MCF 10A (cell line): ENCODE results near the gene PSG3. TPM values are rescaled to one million over a fixed set of nuclear protein-coding genes. Genes with fewer than 3 reads are reported as not detected.
"Not testable (repeated sequence)": the region's sequence is repeated elsewhere in the genome, so short reads cannot be mapped to it uniquely, and the experiment has no call there.

Experiments used
- BruUV-seq: library from RNA; stranded (reverse); fragments of 400-500 nt; replicated peaks from 2 replicates; lab custom pipeline; 2021; lab: Mats Ljungman, UMichigan
- CTCF ChIA-PET: fragments of 300-600 bp; sonication (Branson Sonifier 250); formaldehyde crosslinking; extraction: SDS; loops from one replicate; lab custom pipeline; 2021; ENCODE audit warnings: antibody characterized with exemption, inconsistent platforms; lab: Yijun Ruan, JAX
- POLR2A ChIA-PET: fragments of 300-600, 350-650 bp; sonication (Branson Sonifier 250); formaldehyde crosslinking; extraction: SDS; loops from one replicate; lab custom pipeline; 2020; ENCODE audit warnings: antibody characterized with exemption, inconsistent platforms; lab: Yijun Ruan, JAX
- DNase-seq: peaks from one replicate; pipeline ENCODE4 v3.0.0-alpha.2; 2018; ENCODE audit not compliant: unreplicated experiment
- H3K27ac Mint-ChIP-seq: one replicate; pipeline ENCODE4 v1.8.0; 2022; ENCODE audit warnings: mild to moderate bottlenecking, low read depth, mixed read lengths; ENCODE audit not compliant: unreplicated experiment
- H3K27me3 Mint-ChIP-seq: one replicate; pipeline ENCODE4 v1.8.0; 2022; ENCODE audit warnings: mixed read lengths; ENCODE audit not compliant: insufficient read depth, unreplicated experiment
- H3K36me3 Mint-ChIP-seq: one replicate; pipeline ENCODE4 v1.8.0; 2022; ENCODE audit warnings: mild to moderate bottlenecking, moderate library complexity, mixed read lengths; ENCODE audit not compliant: insufficient read depth, unreplicated experiment
- H3K4me1 Mint-ChIP-seq: one replicate; pipeline ENCODE4 v1.8.0; 2022; ENCODE audit warnings: mixed read lengths; ENCODE audit not compliant: insufficient read depth, unreplicated experiment
- H3K4me3 Mint-ChIP-seq: one replicate; pipeline ENCODE4 v1.8.0; 2022; ENCODE audit warnings: mild to moderate bottlenecking, moderate library complexity, mixed read lengths; ENCODE audit not compliant: unreplicated experiment
- H3K9me3 Mint-ChIP-seq: one replicate; pipeline ENCODE4 v1.8.0; 2022; ENCODE audit warnings: mixed read lengths; ENCODE audit not compliant: unreplicated experiment
- CTCF ChIP-seq: fragments of 200-600 bp; IDR thresholded peaks from one replicate; pipeline ENCODE4 v1.8.0; 2022; ENCODE audit warnings: antibody characterized with exemption, mild to moderate bottlenecking; ENCODE audit not compliant: unreplicated experiment
- intact Hi-C: fragments of 100-400 bp; cut with micrococcal nuclease; formaldehyde crosslinking; loops from 2 replicates; pipeline ENCODE4 v1.14.1; 2022
- total RNA-seq: library from RNA; stranded (reverse); gene quantifications from 2 replicates; pipeline ENCODE4 v1.2.3, GENCODE V29; 2022

Gene PSG3
- total RNA-seq, 1 experiment from 2014 or later = not detected

- BruUV-seq, intact Hi-C loops: not testable (repeated sequence)
- DNase-seq = peak; percentile 30
Measured at GRCh38 chr19:42758667-42759066, 18.4 kb upstream of the PSG3 start.

GRCh38 chr19:42752246-42752645 lies 12.0 kb upstream of the PSG3 start:
- H3K4me1 Mint-ChIP-seq, POLR2A ChIA-PET, H3K27ac Mint-ChIP-seq, H3K36me3 Mint-ChIP-seq, intact Hi-C loops, H3K4me3 Mint-ChIP-seq, BruUV-seq, H3K9me3 Mint-ChIP-seq, DNase-seq: not testable (repeated sequence)
- CTCF ChIA-PET = interaction anchor here (0.5 to 1.7 kb wide), 3 partner anchors 59 to 333 kb away, joined by 4 to 5 read pairs (median 5); no protein-coding TSS in a partner anchor
- peaks cover 42% of the 10 kb centered on the region for H3K27me3 Mint-ChIP-seq

More at GRCh38 chr19:42758667-42759066, 18.4 kb upstream of the PSG3 start:
- POLR2A ChIA-PET, H3K36me3 Mint-ChIP-seq, H3K27ac Mint-ChIP-seq, H3K4me3 Mint-ChIP-seq, H3K9me3 Mint-ChIP-seq, CTCF ChIA-PET: not testable (repeated sequence)
- Mint-ChIP-seq H3K27me3 (peaks cover 15% of the 10 kb centered on the region), H3K4me1 (peaks cover 28% of the 10 kb centered on the region)
- TF ChIP-seq CTCF = peak; percentile 51

- H3K27ac Mint-ChIP-seq, H3K9me3 Mint-ChIP-seq, POLR2A ChIA-PET, H3K4me3 Mint-ChIP-seq, BruUV-seq, H3K36me3 Mint-ChIP-seq, H3K4me1 Mint-ChIP-seq: not testable (repeated sequence)
- TF ChIP-seq CTCF = peak; percentile 72
- CTCF ChIA-PET = interaction anchor here (0.6 to 1.9 kb wide), 7 partner anchors 30 to 1427 kb away, joined by 3 to 9 read pairs (median 4); no protein-coding TSS in a partner anchor
- intact Hi-C loops = loop anchor here (1.0 kb wide), 1 partner anchor 49 kb away; no protein-coding TSS in a partner anchor
- peak; percentile 39 for DNase-seq
- H3K27me3 Mint-ChIP-seq = peaks cover 31% of the 10 kb centered on the region
Measured at GRCh38 chr19:42741726-42742607, 1.7 kb upstream of the PSG3 start.

- BruUV-seq, CTCF ChIA-PET, intact Hi-C loops, H3K9me3 Mint-ChIP-seq, H3K27ac Mint-ChIP-seq, H3K4me3 Mint-ChIP-seq, H3K36me3 Mint-ChIP-seq: not testable (repeated sequence)
- POLR2A ChIA-PET = interaction anchor here (0.7 to 1.0 kb wide), 2 partner anchors 25 to 1043 kb away, joined by 3 to 4 read pairs; no protein-coding TSS in a partner anchor
- DNase-seq = peak; percentile 30
- Mint-ChIP-seq H3K27me3 (peaks cover 11% of the 10 kb centered on the region), H3K4me1 (peaks cover 18% of the 10 kb centered on the region)
Measured at GRCh38 chr19:42737581-42738011, 2.7 kb downstream of the PSG3 start.

GRCh38 chr19:42728341-42728740 lies 11.9 kb downstream of the PSG3 start:
- intact Hi-C loops, H3K36me3 Mint-ChIP-seq, CTCF ChIA-PET, H3K4me3 Mint-ChIP-seq, DNase-seq, BruUV-seq, H3K27ac Mint-ChIP-seq, POLR2A ChIA-PET, H3K4me1 Mint-ChIP-seq, H3K9me3 Mint-ChIP-seq: not testable (repeated sequence)
- H3K27me3 Mint-ChIP-seq = peaks cover 79% of the 10 kb centered on the region

- H3K27me3 Mint-ChIP-seq = peaks cover 47% of the 10 kb centered on the region
- DNase-seq, H3K4me1 Mint-ChIP-seq, H3K36me3 Mint-ChIP-seq, POLR2A ChIA-PET, BruUV-seq, H3K4me3 Mint-ChIP-seq, CTCF ChIA-PET, H3K27ac Mint-ChIP-seq, intact Hi-C loops: not testable (repeated sequence)
- peaks cover 14% of the 10 kb centered on the region for H3K9me3 Mint-ChIP-seq
Measured at GRCh38 chr19:42714000-42714399, 26.3 kb downstream of the PSG3 start.

GRCh38 chr19:42712753-42713152 lies 27.5 kb downstream of the PSG3 start:
- BruUV-seq, H3K36me3 Mint-ChIP-seq, H3K4me3 Mint-ChIP-seq, POLR2A ChIA-PET, H3K4me1 Mint-ChIP-seq, DNase-seq, intact Hi-C loops, H3K27ac Mint-ChIP-seq: not testable (repeated sequence)
- Mint-ChIP-seq H3K27me3 (peaks cover 59% of the 10 kb centered on the region), H3K9me3 (peaks cover 14% of the 10 kb centered on the region)
- CTCF ChIA-PET = interaction anchor here (0.6 to 1.0 kb wide), 3 partner anchors 29 to 372 kb away, joined by 3 to 4 read pairs (median 3); no protein-coding TSS in a partner anchor
